HG03196 (cell line): Measurements from ENCODE around the gene PCNX2.
"Not testable (repeated sequence)": the region's sequence is repeated elsewhere in the genome, so short reads cannot be mapped to it uniquely, and the experiment has no call there.

Experiments
- ATAC-seq: cut with Tn5 transposase; IDR thresholded peaks from one replicate; pipeline ENCODE4 v1.9.1; 2021; ENCODE audit not compliant: unreplicated experiment

The PCNX2 gene

DNA sequence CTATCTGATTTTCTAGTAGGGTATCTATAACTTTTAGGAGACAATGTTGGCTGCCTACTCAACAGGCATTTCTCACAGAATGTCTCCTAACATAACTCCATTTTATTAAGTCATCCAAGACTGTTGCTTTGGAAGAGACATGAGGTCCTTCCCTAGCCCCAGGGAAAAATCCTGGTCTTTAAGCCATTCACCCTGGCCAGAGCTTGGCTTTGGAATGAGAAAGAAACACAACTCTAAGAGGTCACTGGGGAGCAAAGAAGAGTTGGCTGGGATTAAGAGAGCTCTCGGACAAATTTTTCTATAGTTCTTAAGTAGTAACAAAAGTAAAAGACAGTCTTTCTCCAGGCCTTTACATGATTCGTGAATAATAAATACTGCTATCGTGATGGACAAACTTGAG is 57.9 kb downstream of the PCNX2 start:
- ATAC-seq, result no peak

DNA sequence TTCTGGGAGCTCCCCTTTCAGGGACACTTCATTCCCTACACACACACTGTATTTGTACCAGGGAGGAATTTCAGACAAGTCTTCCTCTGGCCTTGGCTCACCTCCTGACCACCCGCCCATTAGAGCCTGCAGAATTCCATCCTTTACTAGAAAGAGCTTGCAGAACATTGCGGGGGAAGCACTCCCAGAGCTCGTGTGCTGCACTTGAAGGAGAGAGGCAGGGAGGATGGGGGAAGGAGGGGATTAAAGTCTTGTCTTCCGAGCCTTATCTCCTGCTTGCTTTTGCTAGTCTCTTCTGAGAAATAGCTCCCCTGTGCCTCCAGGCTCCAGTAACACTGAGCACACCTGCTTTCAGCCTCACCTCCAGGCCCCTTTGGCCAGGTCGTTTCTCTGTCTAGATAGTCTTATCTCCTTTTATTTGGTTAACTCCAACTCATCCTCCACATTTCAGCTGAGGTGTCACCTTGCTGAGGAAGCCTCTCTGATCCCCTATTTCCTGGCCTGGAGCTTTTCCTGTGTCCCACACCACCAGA is 62.0 kb downstream of the PCNX2 start:
- ATAC-seq, result no peak

DNA sequence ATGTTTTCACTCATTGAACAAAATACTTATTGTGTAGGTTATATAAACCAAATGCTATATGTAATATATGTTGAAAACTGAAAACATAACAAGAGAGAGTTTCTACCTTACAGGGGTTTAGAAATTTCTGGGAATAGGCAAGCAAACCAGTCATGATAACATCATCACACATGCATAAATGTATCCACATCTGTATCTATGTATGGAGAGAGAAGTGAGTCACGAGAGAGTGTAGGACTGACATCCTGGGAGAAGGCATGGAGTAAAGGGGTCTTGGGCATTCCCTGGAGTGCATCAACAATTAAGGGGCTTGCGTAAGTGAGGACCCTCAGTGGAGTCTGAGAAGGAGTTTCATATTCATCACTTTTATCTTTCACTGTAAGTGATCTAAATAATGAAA is 65.5 kb downstream of the PCNX2 start:
- no peak for ATAC-seq

- ATAC-seq, result no peak
Measured at GRCh38 chr1:233229288-233229687, 66.2 kb downstream of the PCNX2 start.

- no peak for ATAC-seq
Measured at GRCh38 chr1:233227930-233228465, 67.5 kb downstream of the PCNX2 start.

- ATAC-seq, result no peak
Measured at GRCh38 chr1:233224311-233224710, 71.2 kb downstream of the PCNX2 start.

DNA sequence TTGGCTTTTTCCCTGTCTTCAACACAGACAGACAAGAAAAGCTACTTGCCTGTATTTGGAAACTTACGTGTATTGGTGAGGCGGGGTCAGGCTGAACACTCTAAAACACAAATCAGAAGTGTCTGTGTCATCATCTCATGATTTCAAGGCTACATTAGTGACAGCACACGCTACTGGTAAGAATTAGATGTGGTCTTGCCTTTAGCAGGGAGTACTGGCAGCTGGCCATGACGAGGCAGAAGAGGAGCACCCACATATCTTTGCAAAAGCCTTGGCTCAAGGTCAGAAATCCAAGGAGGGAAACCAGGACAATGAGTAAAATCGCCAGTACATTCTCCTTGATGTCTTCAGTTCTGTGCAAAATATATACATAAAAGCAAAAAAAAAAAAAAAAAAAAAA is 77.7 kb downstream of the PCNX2 start:
- ATAC-seq, result no peak

- ATAC-seq, result no peak
Measured at GRCh38 chr1:233216009-233216408, 79.5 kb downstream of the PCNX2 start.

GRCh38 chr1:233215135-233215760 is 80.3 kb downstream of the PCNX2 start:
- ATAC-seq, result no peak

DNA sequence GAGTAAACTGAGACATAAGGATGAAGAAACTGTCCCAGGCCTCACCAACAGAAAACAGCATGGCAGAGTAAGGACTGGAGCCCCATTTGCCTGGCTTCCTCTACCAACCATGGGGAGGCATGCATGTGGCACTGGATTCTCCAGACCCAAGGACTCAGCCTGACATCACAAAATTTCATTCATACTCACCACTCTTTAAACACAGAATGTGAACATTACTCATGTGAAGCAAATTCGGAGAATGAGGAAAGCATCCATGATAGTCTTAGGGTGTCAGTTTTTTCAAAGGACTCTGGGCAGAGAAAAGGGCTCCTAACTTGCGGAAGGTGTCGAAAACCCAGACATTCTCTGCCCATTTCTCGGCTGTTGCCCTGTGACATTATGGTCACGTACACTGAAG is 83.9 kb downstream of the PCNX2 start:
- ATAC-seq, result no peak

DNA sequence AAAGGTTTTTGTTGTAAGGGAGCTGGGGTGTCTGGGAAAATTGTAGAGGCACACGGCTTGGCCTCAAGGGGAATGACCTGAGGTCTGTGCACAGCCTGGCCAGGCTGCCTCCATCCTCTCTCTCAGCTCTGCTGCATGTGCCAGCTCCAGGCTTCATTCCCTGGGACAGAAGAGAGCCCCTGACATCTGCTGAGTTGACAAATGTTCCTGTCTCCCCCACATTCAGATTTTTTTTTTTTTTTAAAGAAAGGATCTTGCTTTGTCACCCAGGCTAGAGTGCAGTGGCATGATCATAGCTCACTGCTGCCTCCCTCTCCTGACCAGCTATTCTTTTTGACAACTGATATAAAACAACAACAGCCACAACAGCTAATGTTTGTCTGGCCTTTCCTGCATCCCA is 84.4 kb downstream of the PCNX2 start:
- no peak for ATAC-seq

DNA sequence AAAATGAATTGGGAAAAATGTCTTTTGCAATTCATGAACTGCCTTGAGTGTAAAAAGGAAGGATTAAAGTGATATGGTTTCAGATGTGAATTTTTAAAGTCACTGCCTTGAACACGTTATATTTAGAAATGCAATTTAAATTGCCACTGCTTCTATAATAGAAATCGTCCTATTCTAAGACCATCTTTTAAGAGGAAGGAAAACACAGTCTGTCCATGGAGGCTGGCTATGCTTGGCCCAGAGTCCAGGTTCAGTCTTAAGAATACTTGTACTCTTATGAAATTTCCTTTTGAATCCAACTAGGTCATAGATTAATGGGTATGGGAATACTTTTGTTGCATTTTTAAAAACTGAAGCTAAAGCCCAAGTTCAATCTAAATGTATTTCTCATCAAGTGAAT is 86.0 kb downstream of the PCNX2 start:
- ATAC-seq, result no peak

GRCh38 chr1:233208687-233209086 is 86.8 kb downstream of the PCNX2 start:
- no peak for ATAC-seq

GRCh38 chr1:233197940-233198339 is 97.6 kb downstream of the PCNX2 start:
- no peak for ATAC-seq

GRCh38 chr1:233193741-233194140 is 101.8 kb downstream of the PCNX2 start:
- ATAC-seq, result no peak

DNA sequence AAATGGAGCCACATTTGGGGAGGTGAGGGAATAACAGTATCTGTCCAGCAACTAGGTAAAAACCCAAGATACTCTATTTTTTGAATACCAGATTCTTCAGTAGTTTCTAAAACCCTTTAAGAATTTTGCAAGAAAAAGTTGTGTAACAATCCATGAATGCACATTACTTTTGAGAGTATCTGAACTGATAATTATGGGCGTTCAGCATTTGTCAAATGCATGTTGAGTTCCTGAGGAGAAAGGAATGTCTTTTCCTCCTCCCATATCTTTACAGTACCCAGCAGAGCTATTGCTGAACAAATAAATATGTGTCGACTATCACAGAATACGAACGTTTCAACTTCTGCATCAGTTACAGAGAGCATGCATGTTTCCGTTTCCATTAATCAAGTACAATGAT is 104.5 kb downstream of the PCNX2 start:
- no peak for ATAC-seq

DNA sequence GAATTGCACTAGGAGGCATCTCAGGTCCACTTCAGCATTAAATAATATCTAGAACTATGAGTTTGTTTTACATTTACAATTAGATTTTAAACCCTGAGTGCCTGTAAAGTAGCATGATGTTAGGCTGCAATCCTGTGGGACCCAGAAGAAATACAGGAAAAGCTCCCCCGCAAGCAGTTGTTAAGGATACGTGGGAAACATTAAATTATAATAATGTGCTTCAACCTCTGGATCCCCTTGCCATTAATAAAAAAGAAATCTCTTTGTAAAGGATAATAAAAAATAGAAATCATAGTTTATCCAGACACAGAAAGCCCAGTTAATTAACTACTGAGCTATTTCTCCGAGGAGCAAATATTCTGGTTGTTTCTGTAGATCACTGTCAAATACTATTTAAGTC is 106.0 kb downstream of the PCNX2 start:
- no peak for ATAC-seq

DNA sequence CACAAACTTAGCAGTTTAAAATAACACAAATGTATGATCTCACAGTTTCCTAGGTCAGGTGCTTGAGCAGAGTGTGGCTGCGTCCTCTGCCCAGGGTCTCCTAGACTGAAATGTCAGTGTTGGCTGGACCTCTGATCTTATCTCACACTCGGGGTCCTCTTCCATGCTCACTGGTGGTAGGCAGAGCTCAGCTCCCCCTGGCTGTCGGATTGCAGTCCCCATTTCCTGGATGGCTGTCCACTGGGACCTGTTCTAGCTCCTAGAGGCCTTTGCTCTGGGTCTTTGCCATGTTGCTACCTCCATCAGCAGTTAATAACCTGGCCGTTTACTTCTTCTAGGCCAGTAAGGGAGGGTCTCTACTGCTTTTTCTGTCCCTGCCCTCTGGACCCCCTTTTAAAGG is 107.5 kb downstream of the PCNX2 start:
- ATAC-seq, result no peak

- ATAC-seq, result no peak
Measured at GRCh38 chr1:233183226-233184020, 112.1 kb downstream of the PCNX2 start.

DNA sequence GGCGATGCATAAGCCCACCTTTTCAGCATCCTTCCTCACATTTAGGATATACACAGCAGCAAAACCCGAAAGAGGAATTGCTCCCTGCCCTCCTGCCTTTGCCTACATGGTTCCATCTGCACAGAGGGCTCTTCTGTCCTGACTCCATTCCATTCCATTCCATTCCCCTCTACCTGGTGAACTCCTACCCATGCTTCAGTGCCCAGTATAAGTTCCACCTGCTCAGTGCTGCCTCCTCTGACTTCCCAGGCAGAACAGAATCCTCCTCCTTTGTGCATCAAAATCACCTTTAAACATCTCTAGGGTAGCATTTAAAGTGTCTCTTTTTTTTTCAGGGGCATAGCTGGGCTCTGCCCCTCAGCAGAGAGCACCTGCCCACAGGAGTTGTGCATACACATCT is 112.9 kb downstream of the PCNX2 start:
- no peak for ATAC-seq

DNA sequence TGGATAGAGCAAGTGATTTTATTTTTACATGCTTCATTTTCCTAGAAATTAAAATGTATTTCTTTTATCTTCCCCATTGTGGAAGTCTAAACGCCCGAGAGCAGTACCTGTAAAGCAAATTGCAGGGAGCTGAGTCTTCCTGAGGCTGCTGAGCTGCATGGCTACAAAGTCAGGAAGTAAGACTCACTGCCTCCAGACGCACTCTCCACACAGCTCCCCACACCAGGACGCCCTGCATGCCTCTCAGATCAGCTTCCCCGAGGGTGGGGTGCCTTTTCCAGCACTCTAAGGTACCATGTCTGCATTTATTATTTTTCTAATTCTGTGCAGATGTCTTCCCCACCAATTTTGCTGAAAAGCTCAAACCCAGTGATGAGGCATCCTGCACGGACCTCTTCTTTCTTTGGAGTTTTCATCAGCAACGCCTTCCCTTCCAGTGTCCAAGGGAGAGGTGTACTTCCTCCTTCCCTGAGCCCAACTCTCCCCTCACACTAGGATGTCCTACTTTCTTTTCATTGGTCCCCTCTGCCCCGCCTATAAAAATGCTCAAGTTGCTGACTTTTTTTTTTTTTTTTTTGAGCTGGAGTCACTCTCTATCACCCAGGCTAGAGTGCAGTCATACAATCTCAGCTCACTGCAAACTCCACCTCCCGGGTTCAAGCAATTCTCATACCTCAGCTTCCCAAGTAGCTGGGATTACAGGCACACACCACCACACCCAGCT is 114.7 kb downstream of the PCNX2 start:
- no peak for ATAC-seq

GRCh38 chr1:233179638-233180037 is 115.9 kb downstream of the PCNX2 start:
- not testable (repeated sequence) for ATAC-seq
